Brain microvascular endothelial cell (primary cell): ENCODE results near the gene PEX1.
A peak's percentile ranks its signal among the peaks of the same experiment; 100 is the strongest.

Experiments used
- DNase-seq: peaks from one replicate; pipeline ENCODE4 v3.0.0-alpha.2; 2020
- H3K27ac ChIP-seq: fragments of 250-450 bp; sonication (Bioruptor Pico); 2 replicates; pipeline ENCODE4 v1.5.1; 2020; ENCODE audit warnings: mild to moderate bottlenecking, moderate library complexity
- H3K27me3 ChIP-seq: fragments of 250-450 bp; sonication (Bioruptor Pico); replicated peaks from 2 replicates; pipeline ENCODE4 v1.5.1; 2020; ENCODE audit warnings: mild to moderate bottlenecking
- H3K36me3 ChIP-seq: fragments of 250-450 bp; sonication (Bioruptor Pico); replicated peaks from 2 replicates; pipeline ENCODE4 v1.5.1; 2020; ENCODE audit warnings: mild to moderate bottlenecking
- H3K4me3 ChIP-seq: 2 replicates; pipeline ENCODE4 v1.5.1; 2011; ENCODE audit warnings: low read depth, mild to moderate bottlenecking, control low read depth, low read length, moderate library complexity
- in situ Hi-C: cut with HindIII; loops from 2 replicates; pipeline ENCODE4 v1.10.0; 2017; ENCODE audit warnings: low sequenced_read_pairs, low pct_ligation_motif_present
- TF ChIP-seq, protein P1 (sequence below): IDR thresholded peaks from 2 replicates; pipeline ENCODE4 v1.5.1; 2011; ENCODE audit warnings: low read depth, mild to moderate bottlenecking, moderate library complexity, low read length, control low read depth, inconsistent platforms; ENCODE audit errors: missing control alignments

Gene PEX1

DNA sequence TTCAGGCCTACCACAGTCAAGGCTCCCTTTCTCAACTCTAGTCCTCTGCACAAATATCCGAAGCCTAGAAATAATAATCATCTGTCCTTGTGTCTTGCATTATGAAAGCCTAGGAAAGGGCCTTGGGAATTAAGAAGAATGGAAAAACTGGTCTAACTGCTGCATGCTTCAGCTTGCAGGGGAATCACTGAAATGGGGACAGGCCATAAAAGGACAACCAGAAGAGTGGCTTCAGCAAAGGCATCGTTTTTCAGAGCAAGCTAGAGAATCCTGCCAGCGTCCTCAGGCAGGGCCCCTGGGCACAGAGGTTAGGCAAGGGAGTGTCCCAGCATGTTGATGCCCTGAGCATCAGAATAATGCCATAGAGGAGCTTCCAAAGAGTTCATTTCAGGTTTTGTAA is 63.8 kb downstream of the PEX1 start:
- in situ Hi-C loops, result no loop called here
- Histone ChIP-seq H3K27me3 (no peaks in the 10 kb centered on the region), H3K4me3 (no peak overlapping the region), H3K27ac (no peak overlapping the region), H3K36me3 (no peaks in the 10 kb centered on the region)
- no peak for DNase-seq
- TF ChIP-seq, protein P1, sequence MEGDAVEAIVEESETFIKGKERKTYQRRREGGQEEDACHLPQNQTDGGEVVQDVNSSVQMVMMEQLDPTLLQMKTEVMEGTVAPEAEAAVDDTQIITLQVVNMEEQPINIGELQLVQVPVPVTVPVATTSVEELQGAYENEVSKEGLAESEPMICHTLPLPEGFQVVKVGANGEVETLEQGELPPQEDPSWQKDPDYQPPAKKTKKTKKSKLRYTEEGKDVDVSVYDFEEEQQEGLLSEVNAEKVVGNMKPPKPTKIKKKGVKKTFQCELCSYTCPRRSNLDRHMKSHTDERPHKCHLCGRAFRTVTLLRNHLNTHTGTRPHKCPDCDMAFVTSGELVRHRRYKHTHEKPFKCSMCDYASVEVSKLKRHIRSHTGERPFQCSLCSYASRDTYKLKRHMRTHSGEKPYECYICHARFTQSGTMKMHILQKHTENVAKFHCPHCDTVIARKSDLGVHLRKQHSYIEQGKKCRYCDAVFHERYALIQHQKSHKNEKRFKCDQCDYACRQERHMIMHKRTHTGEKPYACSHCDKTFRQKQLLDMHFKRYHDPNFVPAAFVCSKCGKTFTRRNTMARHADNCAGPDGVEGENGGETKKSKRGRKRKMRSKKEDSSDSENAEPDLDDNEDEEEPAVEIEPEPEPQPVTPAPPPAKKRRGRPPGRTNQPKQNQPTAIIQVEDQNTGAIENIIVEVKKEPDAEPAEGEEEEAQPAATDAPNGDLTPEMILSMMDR, result no peak

GRCh38 chr7:92462560-92462959 is 65.8 kb downstream of the PEX1 start:
- in situ Hi-C loops, result no loop called here
- H3K27ac ChIP-seq, result no peak overlapping the region
- no peaks in the 10 kb centered on the region for H3K27me3 ChIP-seq
- no peaks in the 10 kb centered on the region for H3K36me3 ChIP-seq
- no peak for DNase-seq
- no peak overlapping the region for H3K4me3 ChIP-seq
- TF ChIP-seq, protein P1, result no peak

- in situ Hi-C loops, result no loop called here
- DNase-seq, result peak; percentile 30
- Histone ChIP-seq H3K4me3 (no peak overlapping the region), H3K27me3 (no peaks in the 10 kb centered on the region), H3K36me3 (peaks cover 6% of the 10 kb centered on the region), H3K27ac (no peak overlapping the region)
- TF ChIP-seq, protein P1, result peak; percentile 88
Observed at GRCh38 chr7:92461027-92462003, 67.0 kb downstream of the PEX1 start.

- in situ Hi-C loops, result no loop called here
- no peaks in the 10 kb centered on the region for H3K27me3 ChIP-seq
- no peak overlapping the region for H3K27ac ChIP-seq
- no peak for DNase-seq
- peaks cover 13% of the 10 kb centered on the region for H3K36me3 ChIP-seq
- H3K4me3 ChIP-seq, result no peak overlapping the region
- TF ChIP-seq, protein P1, result no peak
Observed at GRCh38 chr7:92460510-92460909, 67.8 kb downstream of the PEX1 start.

DNA sequence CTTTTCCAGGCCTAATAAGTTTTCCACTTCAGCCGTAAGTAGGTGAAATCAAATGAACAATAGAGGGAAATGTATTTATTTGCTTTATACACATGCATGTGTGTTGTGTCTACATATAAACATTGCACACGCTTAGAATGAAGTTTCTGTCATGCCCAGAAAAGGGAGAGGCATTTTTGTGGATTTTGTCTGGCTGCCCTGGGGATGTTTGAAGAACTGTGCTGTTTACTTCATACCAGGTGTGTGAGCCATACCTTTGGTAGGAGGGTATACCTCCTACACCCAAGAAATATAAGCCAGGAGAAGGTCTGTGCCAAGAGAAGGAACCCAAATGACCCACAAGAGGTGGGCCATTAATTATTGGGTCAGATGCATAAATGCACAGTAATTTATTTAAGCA is 68.2 kb downstream of the PEX1 start:
- TF ChIP-seq, protein P1, result no peak
- peaks cover 16% of the 10 kb centered on the region for H3K36me3 ChIP-seq
- H3K27ac ChIP-seq, result no peak overlapping the region
- in situ Hi-C loops, result no loop called here
- no peaks in the 10 kb centered on the region for H3K27me3 ChIP-seq
- DNase-seq, result no peak
- H3K4me3 ChIP-seq, result no peak overlapping the region
